OCI-LY7 (cell line): ENCODE data around the gene ZMAT3.

Source experiments
- CTCF ChIP-seq: fragments of 200-600 bp; sonication (generic); conservative IDR thresholded peaks from 2 replicates; pipeline ENCODE4 v1.5.1; 2014; ENCODE audit warnings: mild to moderate bottlenecking, antibody characterized with exemption, low read length, moderate library complexity, mixed read lengths
- EZH2phosphoT487 ChIP-seq: fragments of 200-600 bp; sonication (generic); IDR thresholded peaks from 2 replicates; pipeline ENCODE4 v1.6.1; 2018; ENCODE audit warnings: low read depth, borderline replicate concordance, mild to moderate bottlenecking, mixed run types, antibody characterized with exemption, low read length, moderate library complexity, mixed read lengths

- no peak for TF ChIP-seq CTCF
- TF ChIP-seq EZH2phosphoT487, result no peak
These were observed 22.2 kb upstream of the ZMAT3 start for GRCh38 chr3:179093807-179094206.
